Fibroblast of skin of back (primary cell): ENCODE measurements around the gene MAML3.

Experiments
- DNase-seq: peaks from one replicate; pipeline ENCODE4 v3.0.0-alpha.2; 2013

MAML3 gene

GRCh38 chr4:139858436-139859205, 295.4 kb downstream of the MAML3 start:
- no peak for DNase-seq

- DNase-seq = no peak
Observed at GRCh38 chr4:139857977-139858376, 296.0 kb downstream of the MAML3 start.

- no peak for DNase-seq
Observed at GRCh38 chr4:139857021-139857420, 297.0 kb downstream of the MAML3 start.

- DNase-seq = no peak
Observed at GRCh38 chr4:139854668-139855403, 299.1 kb downstream of the MAML3 start.

- no peak for DNase-seq
Observed at GRCh38 chr4:139853309-139853708, 300.7 kb downstream of the MAML3 start.

- no peak for DNase-seq
Observed at GRCh38 chr4:139852612-139853269, 301.2 kb downstream of the MAML3 start.

- DNase-seq = no peak
Observed at GRCh38 chr4:139851639-139852038, 302.3 kb downstream of the MAML3 start.

GRCh38 chr4:139851133-139851532, 302.9 kb downstream of the MAML3 start:
- no peak for DNase-seq

GRCh38 chr4:139849219-139849618, 304.8 kb downstream of the MAML3 start:
- DNase-seq = no peak

- no peak for DNase-seq
Observed at GRCh38 chr4:139848028-139848427, 306.0 kb downstream of the MAML3 start.

- DNase-seq = no peak
Observed at GRCh38 chr4:139847602-139848001, 306.4 kb downstream of the MAML3 start.

GRCh38 chr4:139846766-139847165, 307.2 kb downstream of the MAML3 start:
- no peak for DNase-seq

- no peak for DNase-seq
Observed at GRCh38 chr4:139845453-139846093, 308.4 kb downstream of the MAML3 start.

- no peak for DNase-seq
Observed at GRCh38 chr4:139844459-139845036, 309.4 kb downstream of the MAML3 start.

GRCh38 chr4:139844057-139844456, 309.9 kb downstream of the MAML3 start:
- DNase-seq = no peak

- no peak for DNase-seq
Observed at GRCh38 chr4:139843641-139844040, 310.3 kb downstream of the MAML3 start.

- no peak for DNase-seq
Observed at GRCh38 chr4:139841464-139842195, 312.4 kb downstream of the MAML3 start.

GRCh38 chr4:139840773-139841172, 313.2 kb downstream of the MAML3 start:
- DNase-seq = no peak

- DNase-seq = no peak
Observed at GRCh38 chr4:139839403-139840031, 314.5 kb downstream of the MAML3 start.

GRCh38 chr4:139838811-139839210, 315.2 kb downstream of the MAML3 start:
- no peak for DNase-seq

GRCh38 chr4:139834981-139835391, 319.0 kb downstream of the MAML3 start:
- DNase-seq = no peak
